H1 (cell line): ENCODE measurements around the gene OPCML. TPM values are rescaled to one million over a fixed set of nuclear protein-coding genes. Genes with fewer than 3 reads are reported as not detected.

Experiments used
- CTCF ChIA-PET: fragments of 300-600 bp; sonication (Branson Sonifier 250); formaldehyde crosslinking; loops from one replicate; lab custom pipeline; 2021; ENCODE audit not compliant: partially characterized antibody; lab: Charles Lee
- POLR2A ChIA-PET: fragments of 300-600 bp; sonication (Branson Sonifier 250); formaldehyde crosslinking; loops from one replicate; lab custom pipeline; 2021; ENCODE audit warnings: inconsistent platforms; ENCODE audit not compliant: partially characterized antibody; lab: Charles Lee
- DNase-seq, 2 experiments: peaks; one replicate each; pipeline versions ENCODE4 v3.0.0 to v3.0.0-alpha.2; 2010 to 2022; ENCODE audit warnings: low spot score in 2 of 2, low read depth in 1 of 2, mixed read lengths in 1 of 2
- FAIRE-seq: peaks from 2 replicates; lab custom pipeline; 2011; peaks lifted over from hg19 to GRCh38; lab: Jason Lieb, UNC
- H2AFZ ChIP-seq: 2 replicates; pipeline ENCODE4 v1.8.1; 2012; ENCODE audit warnings: low read length, inconsistent platforms
- H2AK5ac ChIP-seq: 2 replicates; pipeline ENCODE4 v1.6.1; 2013; ENCODE audit warnings: low read depth, low read length
- H2BK120ac ChIP-seq: replicated peaks from 2 replicates; pipeline ENCODE3; 2013; ENCODE audit warnings: low read depth, low read length, inconsistent platforms
- H2BK12ac ChIP-seq: 2 replicates; pipeline ENCODE4 v1.6.1; 2013; ENCODE audit warnings: low read depth, low read length
- H2BK15ac ChIP-seq: 2 replicates; pipeline ENCODE4 v1.6.1; 2013; ENCODE audit warnings: low read length
- H2BK20ac ChIP-seq: 2 replicates; pipeline ENCODE4 v1.6.1; 2013; ENCODE audit warnings: low read length
- H2BK5ac ChIP-seq: 2 replicates; pipeline ENCODE4 v1.6.1; 2013; ENCODE audit warnings: low read depth, low read length
- H3K14ac ChIP-seq: 2 replicates; pipeline ENCODE4 v1.6.1; 2013; ENCODE audit warnings: inconsistent platforms; ENCODE audit not compliant: insufficient read length
- H3K18ac ChIP-seq: 2 replicates; pipeline ENCODE4 v1.6.1; 2013; ENCODE audit warnings: low read length; ENCODE audit errors: extremely low read depth
- H3K23ac ChIP-seq: 2 replicates; pipeline ENCODE4 v1.6.1; 2013; ENCODE audit warnings: inconsistent platforms; ENCODE audit not compliant: insufficient read length
- H3K23me2 ChIP-seq: 2 replicates; pipeline ENCODE4 v1.6.1; 2013; ENCODE audit warnings: low read depth, low read length
- H3K27ac ChIP-seq: 2 replicates; pipeline ENCODE4 v1.6.1; 2011; ENCODE audit warnings: low read depth, low read length, inconsistent platforms
- H3K27me3 ChIP-seq, 4 experiments: replicated peaks in 1 of 4; 1 replicate in 1 of 4; 2 replicates in 3 of 4; pipeline versions ENCODE4 v1.6.1 to v1.8.1; 2011 to 2013; ENCODE audit warnings: low read length in 3 of 4, mild to moderate bottlenecking in 3 of 4, inconsistent platforms in 2 of 4, mixed read lengths in 2 of 4, moderate library complexity in 1 of 4; ENCODE audit not compliant: control insufficient read depth in 3 of 4, insufficient read depth in 3 of 4; ENCODE audit errors: extremely low read depth in 1 of 4
- H3K36me3 ChIP-seq, 4 experiments: 2 replicates each; pipeline versions ENCODE4 v1.6.1 to v1.8.1; 2011 to 2013; ENCODE audit warnings: mild to moderate bottlenecking in 4 of 4, low read length in 3 of 4, moderate library complexity in 2 of 4, control low read depth in 1 of 4, inconsistent platforms in 1 of 4; ENCODE audit not compliant: insufficient read depth in 4 of 4, control insufficient read depth in 2 of 4
- H3K4ac ChIP-seq: replicated peaks from 2 replicates; pipeline ENCODE3; 2013; ENCODE audit warnings: low read length, low read depth, mixed read lengths, inconsistent platforms; ENCODE audit not compliant: insufficient read length
- H3K4me1 ChIP-seq, 4 experiments: replicated peaks in 1 of 4; 1 replicate in 1 of 4; 2 replicates in 3 of 4; pipeline versions ENCODE4 v1.6.1 to v1.8.1; 2011 to 2013; ENCODE audit warnings: low read length in 3 of 4, inconsistent platforms in 2 of 4, mixed read lengths in 1 of 4; ENCODE audit not compliant: insufficient read depth in 4 of 4, control insufficient read depth in 3 of 4
- H3K4me2 ChIP-seq, 2 experiments: 2 replicates each; pipeline versions ENCODE4 v1.6.1 to v1.8.1; 2011 to 2013; ENCODE audit warnings: low read depth in 2 of 2, low read length in 2 of 2, control low read depth in 1 of 2, inconsistent platforms in 1 of 2, mild to moderate bottlenecking in 1 of 2; ENCODE audit not compliant: insufficient read depth in 1 of 2
- H3K4me3 ChIP-seq, 4 experiments: fragments of 200-600, 300-600 bp in 1 of 4; sonication (generic), shearing (Covaris generic), sonication (Bioruptor Twin) in 1 of 4; 2 replicates each; pipeline versions ENCODE4 v1.5.1 to v1.8.1; 2011 to 2016; ENCODE audit warnings: low read length in 4 of 4, low read depth in 3 of 4, control low read depth in 2 of 4, inconsistent platforms in 2 of 4, mild to moderate bottlenecking in 2 of 4, mixed read lengths in 1 of 4, moderate library complexity in 1 of 4; ENCODE audit not compliant: insufficient read depth in 2 of 4; ENCODE audit errors: extremely low read depth in 1 of 4
- H3K56ac ChIP-seq: replicated peaks from 2 replicates; pipeline ENCODE3; 2013; ENCODE audit warnings: low read depth, mild to moderate bottlenecking, mixed read lengths, low read length, inconsistent platforms; ENCODE audit not compliant: insufficient read length
- H3K79me1 ChIP-seq: 2 replicates; pipeline ENCODE4 v1.6.1; 2013; ENCODE audit warnings: low read depth, low read length, control low read depth
- H3K79me2 ChIP-seq, 2 experiments: 2 replicates each; pipeline versions ENCODE4 v1.6.1 to v1.8.1; 2012 to 2013; ENCODE audit warnings: low read length in 2 of 2, mild to moderate bottlenecking in 2 of 2, inconsistent platforms in 1 of 2; ENCODE audit not compliant: insufficient read depth in 2 of 2, control insufficient read depth in 1 of 2
- H3K9ac ChIP-seq, 4 experiments: replicated peaks in 1 of 4; 1 replicate in 1 of 4; 2 replicates in 3 of 4; pipeline versions ENCODE4 v1.6.1 to v1.8.1; 2011 to 2013; ENCODE audit warnings: low read depth in 3 of 4, low read length in 3 of 4, control low read depth in 2 of 4, mild to moderate bottlenecking in 2 of 4, moderate library complexity in 2 of 4, inconsistent platforms in 1 of 4; ENCODE audit errors: extremely low read depth in 1 of 4
- H3K9me3 ChIP-seq, 2 experiments: 2 replicates each; pipeline versions ENCODE4 v1.6.1 to v1.8.1; 2012 to 2013; ENCODE audit warnings: mild to moderate bottlenecking in 2 of 2, moderate library complexity in 2 of 2, control low read depth in 1 of 2, inconsistent platforms in 1 of 2, low read depth in 1 of 2, low read length in 1 of 2, mixed read lengths in 1 of 2; ENCODE audit not compliant: insufficient read depth in 2 of 2
- H4K20me1 ChIP-seq, 2 experiments: replicated peaks in 1 of 2; 2 replicates each; pipeline versions ENCODE3 to v1.8.1; 2011 to 2013; ENCODE audit warnings: inconsistent platforms in 2 of 2, low read length in 2 of 2, mild to moderate bottlenecking in 1 of 2; ENCODE audit not compliant: insufficient read depth in 2 of 2, control insufficient read depth in 1 of 2
- H4K5ac ChIP-seq: 2 replicates; pipeline ENCODE4 v1.6.1; 2013; ENCODE audit warnings: low read length, low read depth, mixed read lengths, inconsistent platforms; ENCODE audit not compliant: insufficient read length
- H4K8ac ChIP-seq: 2 replicates; pipeline ENCODE4 v1.8.0; 2013; ENCODE audit warnings: mild to moderate bottlenecking, moderate library complexity, low read length, inconsistent platforms; ENCODE audit not compliant: insufficient read depth; ENCODE audit errors: extremely low read depth
- H4K91ac ChIP-seq: replicated peaks from 2 replicates; pipeline ENCODE3; 2013; ENCODE audit warnings: low read length, mixed read lengths, inconsistent platforms; ENCODE audit not compliant: insufficient read length
- BACH1 ChIP-seq: IDR thresholded peaks from 2 replicates; pipeline ENCODE4 v1.6.1; 2012; ENCODE audit warnings: low read length, improper control_type of control experiment
- CHD1 ChIP-seq: IDR thresholded peaks from 2 replicates; pipeline ENCODE4 v1.6.1; 2012; ENCODE audit warnings: low read depth, low read length, improper control_type of control experiment
- EZH2 ChIP-seq: fragments of 200-600 bp; sonication (generic); IDR thresholded peaks from 2 replicates; pipeline ENCODE4 v1.7.1; 2012; ENCODE audit warnings: low read depth, mild to moderate bottlenecking, moderate library complexity, low read length, inconsistent platforms; ENCODE audit not compliant: severe bottlenecking
- NANOG ChIP-seq: IDR thresholded peaks from 2 replicates; pipeline ENCODE4 v1.6.1; 2011; ENCODE audit warnings: low read length, low read depth, mild to moderate bottlenecking, inconsistent platforms; ENCODE audit not compliant: insufficient read depth, poor library complexity, severe bottlenecking
- RAD21 ChIP-seq, 2 experiments: IDR thresholded peaks in 1 of 2; conservative IDR thresholded peaks in 1 of 2; 2 replicates each; pipeline ENCODE4 v1.6.1; 2011; ENCODE audit warnings: low read depth in 2 of 2, low read length in 2 of 2, improper control_type of control experiment in 1 of 2, inconsistent platforms in 1 of 2, mild to moderate bottlenecking in 1 of 2, moderate library complexity in 1 of 2
- RBBP5 ChIP-seq: IDR thresholded peaks from 2 replicates; pipeline ENCODE4 v1.7.1; 2012; ENCODE audit warnings: low read depth, mild to moderate bottlenecking, inconsistent platforms, low read length, moderate library complexity, borderline replicate concordance
- TEAD4 ChIP-seq: IDR thresholded peaks from 2 replicates; pipeline ENCODE4 v1.6.1; 2012; ENCODE audit warnings: low read depth, low read length, inconsistent platforms, mixed read lengths
- WGBS, 2 experiments: shearing (Covaris generic) in 1 of 2; methylation state at CpG; one replicate each; pipeline versions ENCODE4 v1.1.6 to v1.1.7; 2013 to 2015; ENCODE audit warnings: low lambda C conversion rate in 2 of 2, mixed read lengths in 2 of 2, inconsistent platforms in 1 of 2, low coverage in 1 of 2, missing lambda C conversion rate in 1 of 2; ENCODE audit not compliant: insufficient replicate concordance in 2 of 2, insufficient coverage in 1 of 2, insufficient read length in 1 of 2; ENCODE audit errors: extremely low coverage in 1 of 2, missing lambda C conversion rate in 1 of 2; 5-methylcytosine and 5-hydroxymethylcytosine counted together
- polyA plus RNA-seq, 7 experiments: library from polyadenylated mRNA; depleted of rRNA in 3 of 7; stranded (reverse) in 5 of 7; unstranded in 2 of 7; fragments of >200 nt in 5 of 7; fragments of 200-250 nt in 2 of 7; gene quantifications; 1 replicate in 5 of 7; 2 replicates in 1 of 7; 4 replicates in 1 of 7; pipeline versions ENCODE4 v1.2.1 to v1.2.3, GENCODE V29; 2011 to 2013; ENCODE audit warnings: missing spikeins in 2 of 7, mixed read lengths in 2 of 7
- total RNA-seq: library from RNA; stranded (reverse); fragmentation: NEBNext Ultra II Directional; extraction: Animal tissue kit (Norgen Biotek cat#: 25700); gene quantifications from 2 replicates; pipeline ENCODE4 v1.2.1, GENCODE V29; 2021
- TF ChIP-seq, protein P1 (sequence below): IDR thresholded peaks from 2 replicates; pipeline ENCODE4 v1.6.1; 2012; ENCODE audit warnings: inconsistent platforms
- TF ChIP-seq, protein P2 (sequence below), 3 experiments: IDR thresholded peaks; 1 replicate in 2 of 3; 2 replicates in 1 of 3; pipeline versions ENCODE4 v1.5.1 to v1.6.1; 2011; ENCODE audit warnings: low read length in 3 of 3, mild to moderate bottlenecking in 3 of 3, inconsistent platforms in 2 of 3, low read depth in 1 of 3, moderate library complexity in 1 of 3; ENCODE audit not compliant: insufficient read depth in 1 of 3; ENCODE audit errors: control extremely low read depth in 1 of 3

OPCML gene
- total and polyA plus RNA-seq, 2 of the 8 experiments (the other 6 are each of a cell fraction or from before 2014, with no cell fraction given) = 2.3 to 3.1 TPM

DNA sequence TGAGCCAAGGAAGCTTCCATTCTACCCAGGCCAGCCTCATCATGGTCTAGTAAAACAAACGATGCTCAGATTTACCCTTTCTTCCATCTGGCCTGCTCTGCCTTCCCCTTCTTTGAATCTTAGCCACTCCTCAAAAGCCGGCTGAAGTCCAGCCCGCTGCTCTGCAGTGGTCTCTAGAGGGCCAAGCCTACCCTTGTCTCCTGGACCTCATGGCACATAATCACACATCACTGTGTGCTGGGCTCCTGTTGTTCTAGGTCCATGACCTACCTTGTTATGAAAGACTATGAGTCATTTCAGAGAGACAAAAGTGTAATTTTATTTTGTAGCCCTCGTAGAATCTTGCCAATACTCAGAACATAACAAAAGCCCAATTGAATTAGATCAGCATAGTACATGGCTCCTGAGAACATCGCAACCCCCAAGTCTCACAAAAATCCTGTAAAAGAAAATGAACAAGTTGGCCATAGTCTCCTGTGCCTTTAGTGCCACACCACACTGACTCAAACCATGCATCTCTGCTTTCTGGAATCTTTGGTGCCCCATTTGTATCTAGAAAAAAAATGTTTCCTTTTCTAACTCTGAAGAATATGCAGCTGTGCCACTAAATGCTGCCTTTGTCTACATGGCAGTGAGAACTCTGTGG, 192.7 kb downstream of the OPCML start:
- H3K18ac ChIP-seq = no peak overlapping the region
- H3K4me2 ChIP-seq = no peak overlapping the region
- H4K20me1 ChIP-seq = no peaks in the 10 kb centered on the region
- no peak overlapping the region for H3K14ac ChIP-seq
- H4K91ac ChIP-seq = no peak overlapping the region
- no peak overlapping the region for H3K23ac ChIP-seq
- H2BK120ac ChIP-seq = no peak overlapping the region
- no peak overlapping the region for H2BK15ac ChIP-seq
- H3K56ac ChIP-seq = no peak overlapping the region
- H3K9me3 ChIP-seq = no peaks in the 10 kb centered on the region
- no peak overlapping the region for H4K5ac ChIP-seq
- H3K23me2 ChIP-seq = no peaks in the 10 kb centered on the region; the same call in 1 of the 2 replicates
- no peak overlapping the region for H3K4ac ChIP-seq
- H2AFZ ChIP-seq = no peak overlapping the region
- FAIRE-seq (no peak), DNase-seq (no peak)
- no peak overlapping the region for H2BK12ac ChIP-seq
- H3K79me2 ChIP-seq = no peaks in the 10 kb centered on the region
- no peaks in the 10 kb centered on the region for H3K79me1 ChIP-seq
- H4K8ac ChIP-seq = no peak overlapping the region
- H2AK5ac ChIP-seq = no peak overlapping the region
- TF ChIP-seq BACH1 (no peak), RBBP5 (no peak), CHD1 (no peak), NANOG (no peak), EZH2 (no peak), TEAD4 (no peak), RAD21 (IDR thresholded peaks at IDR 0.05 in 1 of 2, conservative IDR thresholded peaks at IDR 0.05 in 1 of 2; ENCODE audit: low read depth in 2 of 2, low read length in 2 of 2) (no peak)
- TF ChIP-seq, protein P1, sequence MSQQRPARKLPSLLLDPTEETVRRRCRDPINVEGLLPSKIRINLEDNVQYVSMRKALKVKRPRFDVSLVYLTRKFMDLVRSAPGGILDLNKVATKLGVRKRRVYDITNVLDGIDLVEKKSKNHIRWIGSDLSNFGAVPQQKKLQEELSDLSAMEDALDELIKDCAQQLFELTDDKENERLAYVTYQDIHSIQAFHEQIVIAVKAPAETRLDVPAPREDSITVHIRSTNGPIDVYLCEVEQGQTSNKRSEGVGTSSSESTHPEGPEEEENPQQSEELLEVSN = no peak
- TF ChIP-seq, protein P2, sequence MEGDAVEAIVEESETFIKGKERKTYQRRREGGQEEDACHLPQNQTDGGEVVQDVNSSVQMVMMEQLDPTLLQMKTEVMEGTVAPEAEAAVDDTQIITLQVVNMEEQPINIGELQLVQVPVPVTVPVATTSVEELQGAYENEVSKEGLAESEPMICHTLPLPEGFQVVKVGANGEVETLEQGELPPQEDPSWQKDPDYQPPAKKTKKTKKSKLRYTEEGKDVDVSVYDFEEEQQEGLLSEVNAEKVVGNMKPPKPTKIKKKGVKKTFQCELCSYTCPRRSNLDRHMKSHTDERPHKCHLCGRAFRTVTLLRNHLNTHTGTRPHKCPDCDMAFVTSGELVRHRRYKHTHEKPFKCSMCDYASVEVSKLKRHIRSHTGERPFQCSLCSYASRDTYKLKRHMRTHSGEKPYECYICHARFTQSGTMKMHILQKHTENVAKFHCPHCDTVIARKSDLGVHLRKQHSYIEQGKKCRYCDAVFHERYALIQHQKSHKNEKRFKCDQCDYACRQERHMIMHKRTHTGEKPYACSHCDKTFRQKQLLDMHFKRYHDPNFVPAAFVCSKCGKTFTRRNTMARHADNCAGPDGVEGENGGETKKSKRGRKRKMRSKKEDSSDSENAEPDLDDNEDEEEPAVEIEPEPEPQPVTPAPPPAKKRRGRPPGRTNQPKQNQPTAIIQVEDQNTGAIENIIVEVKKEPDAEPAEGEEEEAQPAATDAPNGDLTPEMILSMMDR (IDR thresholded peaks at IDR 0.05; ENCODE audit: control extremely low read depth in 1 of 3, insufficient read depth in 1 of 3, low read depth in 1 of 3, low read length in 3 of 3) = no peak
- peaks cover 7 to 12% (median 8%) of the 10 kb centered on the region in 4 experiments; a peak in 5 of 7 replicates for H3K4me1 ChIP-seq
- H3K4me3 ChIP-seq = no peak overlapping the region
- no peaks in the 10 kb centered on the region for H3K27me3 ChIP-seq
- ChIA-PET POLR2A (no interaction called here), CTCF (interaction anchor here (0.7 kb wide), 1 partner anchor 17 kb away, joined by 3 read pairs; no protein-coding TSS in a partner anchor)
- H2BK5ac ChIP-seq = no peak overlapping the region
- no peak overlapping the region for H3K9ac ChIP-seq
- H3K36me3 ChIP-seq = no peaks in the 10 kb centered on the region; a peak in 1 of 8 replicates
- H3K27ac ChIP-seq = no peak overlapping the region
- H2BK20ac ChIP-seq = no peak overlapping the region
- WGBS, 2 experiments = 92% methylated on average over 5 of the region's 5 CpGs; no CpG with 5 or more reads in 1 of the 2 experiments
